ENCODE data around the gene NKX2-4. TPM values are rescaled to one million over a fixed set of nuclear protein-coding genes. Genes with fewer than 3 reads are reported as not detected.

The NKX2-4 gene
- polyA plus RNA-seq, 1 of the 3 experiments (the other 2 are of a cell fraction), result not detected

DNA sequence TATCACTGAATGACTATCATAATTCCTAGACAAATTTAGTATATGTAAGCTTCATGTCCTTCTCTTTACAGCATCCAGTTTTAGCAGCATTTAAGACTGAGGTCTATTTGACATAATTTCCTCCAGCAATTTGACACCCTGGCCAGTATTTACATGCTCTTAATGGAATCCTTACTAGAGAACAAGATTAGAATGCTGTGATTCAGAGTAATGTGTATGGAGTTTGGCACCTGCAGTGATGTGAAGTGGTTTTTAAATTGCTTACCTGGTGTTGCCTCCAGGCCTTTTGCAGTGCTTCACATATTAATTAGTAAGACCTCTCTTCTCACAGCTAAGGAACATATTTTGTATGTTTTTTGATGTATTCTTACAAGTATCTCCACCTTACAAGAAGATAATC is 9.8 kb downstream of the NKX2-4 start:
- H4K20me1 ChIP-seq (ENCODE audit: insufficient read depth), result no peaks in the 10 kb centered on the region
- peaks cover 8% of the 10 kb centered on the region for H3F3A ChIP-seq (replicated peaks; ENCODE audit: insufficient read depth)
- no peak overlapping the region for H3K27ac ChIP-seq (ENCODE audit: low read depth in 2 of 2, low read length in 1 of 2)
- H3K36me3 ChIP-seq (replicated peaks in 1 of 2; ENCODE audit: control insufficient read depth in 1 of 2, insufficient read depth in 2 of 2, low read length in 1 of 2), result peaks cover 51 to 75% of the 10 kb centered on the region in 2 experiments
- no peaks in the 10 kb centered on the region for H3K79me2 ChIP-seq (ENCODE audit: insufficient read depth)
- ChIA-PET POLR2A (no interaction called here), CTCF (interaction anchor here (1.0 kb wide), 1 partner anchor 152 kb away, joined by 5 read pairs; no protein-coding TSS in a partner anchor)
- no peak overlapping the region for H3K4me3 ChIP-seq (ENCODE audit: low read depth in 2 of 2, low read length in 1 of 2)
- H3K9me2 ChIP-seq, result no peaks in the 10 kb centered on the region
- TF ChIP-seq EZH2phosphoT487 (IDR thresholded peaks at IDR 0.05; ENCODE audit: borderline replicate concordance, low read depth) (no peak), RFX5 (IDR thresholded peaks at IDR 0.05; ENCODE audit: low read length) (no peak), EP300 (IDR thresholded peaks at IDR 0.05; ENCODE audit: borderline replicate concordance in 1 of 2, low read depth in 1 of 2, low read length in 1 of 2) (no peak), NFIC (IDR thresholded peaks at IDR 0.05; ENCODE audit: borderline replicate concordance) (no peak), POLR2AphosphoS5 (IDR thresholded peaks at IDR 0.05; ENCODE audit: low read depth, low read length) (no peak), FOXM1 (IDR thresholded peaks at IDR 0.05; ENCODE audit: low read depth) (no peak), FOSL2 (IDR thresholded peaks at IDR 0.05; ENCODE audit: borderline replicate concordance, low read depth) (no peak), YY1 (IDR thresholded peaks at IDR 0.05; ENCODE audit: low read depth) (no peak), GABPA (IDR thresholded peaks at IDR 0.05; ENCODE audit: low read depth) (no peak), RXRA (IDR thresholded peaks at IDR 0.05; ENCODE audit: borderline replicate concordance, low read depth) (no peak), JUND (IDR thresholded peaks at IDR 0.05) (no peak), SIN3A (IDR thresholded peaks at IDR 0.05; ENCODE audit: borderline replicate concordance, low read depth, low read length) (no peak), MEF2A (IDR thresholded peaks at IDR 0.05; ENCODE audit: borderline replicate concordance, low read depth) (no peak)
- TF ChIP-seq, protein P1, sequence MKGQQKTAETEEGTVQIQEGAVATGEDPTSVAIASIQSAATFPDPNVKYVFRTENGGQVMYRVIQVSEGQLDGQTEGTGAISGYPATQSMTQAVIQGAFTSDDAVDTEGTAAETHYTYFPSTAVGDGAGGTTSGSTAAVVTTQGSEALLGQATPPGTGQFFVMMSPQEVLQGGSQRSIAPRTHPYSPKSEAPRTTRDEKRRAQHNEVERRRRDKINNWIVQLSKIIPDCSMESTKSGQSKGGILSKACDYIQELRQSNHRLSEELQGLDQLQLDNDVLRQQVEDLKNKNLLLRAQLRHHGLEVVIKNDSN (IDR thresholded peaks at IDR 0.05; ENCODE audit: borderline replicate concordance, low read depth), result no peak
- TF ChIP-seq, protein P2, sequence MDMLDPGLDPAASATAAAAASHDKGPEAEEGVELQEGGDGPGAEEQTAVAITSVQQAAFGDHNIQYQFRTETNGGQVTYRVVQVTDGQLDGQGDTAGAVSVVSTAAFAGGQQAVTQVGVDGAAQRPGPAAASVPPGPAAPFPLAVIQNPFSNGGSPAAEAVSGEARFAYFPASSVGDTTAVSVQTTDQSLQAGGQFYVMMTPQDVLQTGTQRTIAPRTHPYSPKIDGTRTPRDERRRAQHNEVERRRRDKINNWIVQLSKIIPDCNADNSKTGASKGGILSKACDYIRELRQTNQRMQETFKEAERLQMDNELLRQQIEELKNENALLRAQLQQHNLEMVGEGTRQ (IDR thresholded peaks at IDR 0.05; ENCODE audit: borderline replicate concordance, low read depth, low read length), result no peak
- TF ChIP-seq, protein P3, sequence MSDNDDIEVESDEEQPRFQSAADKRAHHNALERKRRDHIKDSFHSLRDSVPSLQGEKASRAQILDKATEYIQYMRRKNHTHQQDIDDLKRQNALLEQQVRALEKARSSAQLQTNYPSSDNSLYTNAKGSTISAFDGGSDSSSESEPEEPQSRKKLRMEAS (IDR thresholded peaks at IDR 0.05; ENCODE audit: low read depth), result no peak
- TF ChIP-seq, protein P4, sequence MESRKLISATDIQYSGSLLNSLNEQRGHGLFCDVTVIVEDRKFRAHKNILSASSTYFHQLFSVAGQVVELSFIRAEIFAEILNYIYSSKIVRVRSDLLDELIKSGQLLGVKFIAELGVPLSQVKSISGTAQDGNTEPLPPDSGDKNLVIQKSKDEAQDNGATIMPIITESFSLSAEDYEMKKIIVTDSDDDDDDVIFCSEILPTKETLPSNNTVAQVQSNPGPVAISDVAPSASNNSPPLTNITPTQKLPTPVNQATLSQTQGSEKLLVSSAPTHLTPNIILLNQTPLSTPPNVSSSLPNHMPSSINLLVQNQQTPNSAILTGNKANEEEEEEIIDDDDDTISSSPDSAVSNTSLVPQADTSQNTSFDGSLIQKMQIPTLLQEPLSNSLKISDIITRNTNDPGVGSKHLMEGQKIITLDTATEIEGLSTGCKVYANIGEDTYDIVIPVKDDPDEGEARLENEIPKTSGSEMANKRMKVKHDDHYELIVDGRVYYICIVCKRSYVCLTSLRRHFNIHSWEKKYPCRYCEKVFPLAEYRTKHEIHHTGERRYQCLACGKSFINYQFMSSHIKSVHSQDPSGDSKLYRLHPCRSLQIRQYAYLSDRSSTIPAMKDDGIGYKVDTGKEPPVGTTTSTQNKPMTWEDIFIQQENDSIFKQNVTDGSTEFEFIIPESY (IDR thresholded peaks at IDR 0.05; ENCODE audit: borderline replicate concordance, low read depth), result no peak
- TF ChIP-seq, protein P5, sequence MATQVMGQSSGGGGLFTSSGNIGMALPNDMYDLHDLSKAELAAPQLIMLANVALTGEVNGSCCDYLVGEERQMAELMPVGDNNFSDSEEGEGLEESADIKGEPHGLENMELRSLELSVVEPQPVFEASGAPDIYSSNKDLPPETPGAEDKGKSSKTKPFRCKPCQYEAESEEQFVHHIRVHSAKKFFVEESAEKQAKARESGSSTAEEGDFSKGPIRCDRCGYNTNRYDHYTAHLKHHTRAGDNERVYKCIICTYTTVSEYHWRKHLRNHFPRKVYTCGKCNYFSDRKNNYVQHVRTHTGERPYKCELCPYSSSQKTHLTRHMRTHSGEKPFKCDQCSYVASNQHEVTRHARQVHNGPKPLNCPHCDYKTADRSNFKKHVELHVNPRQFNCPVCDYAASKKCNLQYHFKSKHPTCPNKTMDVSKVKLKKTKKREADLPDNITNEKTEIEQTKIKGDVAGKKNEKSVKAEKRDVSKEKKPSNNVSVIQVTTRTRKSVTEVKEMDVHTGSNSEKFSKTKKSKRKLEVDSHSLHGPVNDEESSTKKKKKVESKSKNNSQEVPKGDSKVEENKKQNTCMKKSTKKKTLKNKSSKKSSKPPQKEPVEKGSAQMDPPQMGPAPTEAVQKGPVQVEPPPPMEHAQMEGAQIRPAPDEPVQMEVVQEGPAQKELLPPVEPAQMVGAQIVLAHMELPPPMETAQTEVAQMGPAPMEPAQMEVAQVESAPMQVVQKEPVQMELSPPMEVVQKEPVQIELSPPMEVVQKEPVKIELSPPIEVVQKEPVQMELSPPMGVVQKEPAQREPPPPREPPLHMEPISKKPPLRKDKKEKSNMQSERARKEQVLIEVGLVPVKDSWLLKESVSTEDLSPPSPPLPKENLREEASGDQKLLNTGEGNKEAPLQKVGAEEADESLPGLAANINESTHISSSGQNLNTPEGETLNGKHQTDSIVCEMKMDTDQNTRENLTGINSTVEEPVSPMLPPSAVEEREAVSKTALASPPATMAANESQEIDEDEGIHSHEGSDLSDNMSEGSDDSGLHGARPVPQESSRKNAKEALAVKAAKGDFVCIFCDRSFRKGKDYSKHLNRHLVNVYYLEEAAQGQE (IDR thresholded peaks at IDR 0.05; ENCODE audit: low read depth, low read length), result no peak
- H2AFZ ChIP-seq (ENCODE audit: low read depth), result no peak overlapping the region
- no peaks in the 10 kb centered on the region for H3K27me3 ChIP-seq (ENCODE audit: insufficient read depth)
- H3K9me3 ChIP-seq, result no peaks in the 10 kb centered on the region
- no peak for DNase-seq
- H3K4me1 ChIP-seq (ENCODE audit: control insufficient read depth in 1 of 2, insufficient read depth in 2 of 2, low read depth in 1 of 2, low read length in 1 of 2), result no peaks in the 10 kb centered on the region
- no peak overlapping the region for H3K4me2 ChIP-seq
- no peak overlapping the region for H3K9ac ChIP-seq
